Stimulated activated CD4-positive, alpha-beta T cell treated with anti-CD3 and anti-CD28 coated beads, TNF-alpha, amount 100 ng/mL, for 48 hours (primary cell): Measurements from ENCODE around the gene FGF5.
"Not testable (repeated sequence)": the region's sequence is repeated elsewhere in the genome, so short reads cannot be mapped to it uniquely, and the experiment has no call there.

ENCODE experiments used
- DNase-seq, 3 donors: peaks; one replicate each; pipeline ENCODE4 v3.0.0-alpha.2; 2020; ENCODE audit warnings: low read depth in 3 of 3

FGF5 gene

GRCh38 chr4:80254114-80254513, 12.3 kb upstream of the FGF5 start:
- no peak for DNase-seq

GRCh38 chr4:80255329-80256095, 11.0 kb upstream of the FGF5 start:
- DNase-seq, result no peak

GRCh38 chr4:80257851-80258250, 8.6 kb upstream of the FGF5 start:
- DNase-seq, result no peak

GRCh38 chr4:80259012-80259411, 7.5 kb upstream of the FGF5 start:
- DNase-seq, result no peak

GRCh38 chr4:80259817-80260216, 6.6 kb upstream of the FGF5 start:
- DNase-seq, result no peak

GRCh38 chr4:80261989-80262600, 4.4 kb upstream of the FGF5 start:
- DNase-seq, result no peak

GRCh38 chr4:80263541-80264351, 2.7 kb upstream of the FGF5 start:
- DNase-seq, result no peak

- no peak for DNase-seq
Measured at GRCh38 chr4:80264352-80264647, 2.2 kb upstream of the FGF5 start.

- DNase-seq, result no peak
Measured at GRCh38 chr4:80264825-80265224, 1.6 kb upstream of the FGF5 start.

GRCh38 chr4:80265571-80266252, 752 bp upstream of the FGF5 start:
- no peak for DNase-seq

GRCh38 chr4:80266902-80267380, 477 bp downstream of the FGF5 start:
- no peak for DNase-seq

GRCh38 chr4:80268081-80268823, 1.8 kb downstream of the FGF5 start:
- no peak for DNase-seq

- no peak for DNase-seq
Measured at GRCh38 chr4:80268936-80269335, 2.5 kb downstream of the FGF5 start.

- no peak for DNase-seq
Measured at GRCh38 chr4:80270321-80270720, 3.9 kb downstream of the FGF5 start.

GRCh38 chr4:80270868-80271267, 4.4 kb downstream of the FGF5 start:
- DNase-seq, result no peak

GRCh38 chr4:80271801-80272200, 5.3 kb downstream of the FGF5 start:
- DNase-seq, result no peak

GRCh38 chr4:80276931-80277330, 10.5 kb downstream of the FGF5 start:
- DNase-seq, result no peak

- no peak for DNase-seq
Measured at GRCh38 chr4:80279751-80280150, 13.3 kb downstream of the FGF5 start.

- DNase-seq, result no peak
Measured at GRCh38 chr4:80286451-80286850, 20.0 kb downstream of the FGF5 start.

GRCh38 chr4:80290665-80291064, 24.2 kb downstream of the FGF5 start:
- not testable (repeated sequence) for DNase-seq

- DNase-seq, result no peak
Measured at GRCh38 chr4:80294206-80294605, 27.7 kb downstream of the FGF5 start.

GRCh38 chr4:80295336-80295735, 28.9 kb downstream of the FGF5 start:
- DNase-seq, result no peak
